HG03175 (cell line): ENCODE measurements around the gene CAMK1D.
"Not testable (repeated sequence)": the region's sequence is repeated elsewhere in the genome, so short reads cannot be mapped to it uniquely, and the experiment has no call there.

ENCODE experiments used
- ATAC-seq: cut with Tn5 transposase; IDR thresholded peaks from one replicate; pipeline ENCODE4 v1.9.1; 2021; ENCODE audit warnings: mild to moderate bottlenecking, moderate library complexity; ENCODE audit not compliant: unreplicated experiment

Gene CAMK1D

DNA sequence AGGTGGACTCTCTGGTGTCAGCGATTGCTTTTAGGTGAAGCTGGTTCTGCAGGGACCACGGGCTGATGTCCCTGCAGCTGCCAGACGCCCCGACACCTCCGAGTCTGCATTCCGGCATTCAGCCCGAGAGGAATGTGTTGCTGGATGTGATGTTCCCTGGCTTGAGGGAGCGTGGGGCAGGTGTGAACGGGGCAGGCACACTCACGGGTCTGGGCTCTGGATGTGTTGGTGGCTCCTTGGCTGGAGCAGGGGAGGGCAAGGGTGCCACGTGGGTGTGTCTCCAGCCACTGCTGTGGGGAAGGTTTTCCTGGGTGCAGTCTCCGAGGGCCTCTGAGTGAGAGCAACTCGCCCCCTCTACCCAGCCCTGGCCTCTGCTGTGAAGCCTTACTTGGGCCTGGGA lies 140.5 kb downstream of the CAMK1D start:
- ATAC-seq, result no peak

DNA sequence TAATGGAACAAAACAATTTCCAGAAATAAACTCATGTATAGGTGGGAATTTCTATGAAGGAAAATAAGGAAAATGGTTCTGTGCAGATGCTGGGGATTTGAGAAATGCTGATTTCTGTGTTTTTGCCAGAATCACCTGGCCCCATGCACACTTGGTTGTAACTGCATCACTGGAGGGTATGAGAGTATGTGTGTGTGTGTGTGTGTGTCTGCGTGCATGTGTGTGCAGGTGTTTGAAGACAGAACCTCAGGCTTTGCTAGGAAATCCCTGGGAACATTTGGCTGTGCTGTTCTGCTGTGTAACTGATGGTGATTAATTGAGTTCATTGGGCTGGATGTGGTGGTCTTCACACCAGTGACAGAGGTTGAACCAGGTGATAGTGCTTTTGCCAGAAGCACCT lies 141.6 kb downstream of the CAMK1D start:
- ATAC-seq, result no peak

DNA sequence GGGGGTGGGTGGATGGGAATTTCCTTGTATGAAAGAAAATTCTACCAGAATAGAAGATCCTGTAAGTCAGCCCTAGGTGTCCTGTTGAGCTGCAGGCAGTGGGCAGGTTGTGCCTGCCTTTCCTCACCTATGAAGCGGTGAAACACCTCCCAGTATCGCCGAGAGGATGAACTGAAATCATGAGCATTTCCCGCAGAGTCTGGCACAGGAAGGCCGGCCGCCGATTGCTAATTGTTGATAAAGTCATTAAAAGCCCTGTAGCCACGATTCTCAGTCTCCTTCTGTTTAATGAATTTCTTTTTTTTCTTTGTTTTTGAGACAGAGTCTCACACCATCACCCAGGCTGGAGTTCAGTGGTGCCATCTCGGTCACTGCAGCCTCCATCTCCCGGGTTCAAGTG lies 142.1 kb downstream of the CAMK1D start:
- ATAC-seq, result no peak

DNA sequence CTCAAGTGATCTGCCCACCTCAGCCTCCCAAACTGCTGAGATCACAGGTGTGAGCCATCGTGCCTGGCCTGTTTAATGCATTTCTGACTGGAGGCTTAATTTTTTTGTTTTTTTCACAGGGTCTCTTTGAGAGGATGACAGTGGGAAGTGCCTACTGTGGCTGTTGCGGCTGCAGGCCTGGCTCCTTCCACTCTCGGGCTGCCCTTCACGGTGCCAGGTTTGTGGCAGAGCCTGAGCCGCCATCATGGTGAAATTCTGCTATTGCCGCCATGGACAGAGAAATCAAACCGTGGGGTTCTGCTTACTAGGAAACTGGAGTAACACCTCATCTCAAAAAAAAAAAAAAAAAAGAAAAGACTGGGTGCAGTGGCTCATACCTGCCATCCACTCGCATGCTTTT lies 142.7 kb downstream of the CAMK1D start:
- no peak for ATAC-seq

DNA sequence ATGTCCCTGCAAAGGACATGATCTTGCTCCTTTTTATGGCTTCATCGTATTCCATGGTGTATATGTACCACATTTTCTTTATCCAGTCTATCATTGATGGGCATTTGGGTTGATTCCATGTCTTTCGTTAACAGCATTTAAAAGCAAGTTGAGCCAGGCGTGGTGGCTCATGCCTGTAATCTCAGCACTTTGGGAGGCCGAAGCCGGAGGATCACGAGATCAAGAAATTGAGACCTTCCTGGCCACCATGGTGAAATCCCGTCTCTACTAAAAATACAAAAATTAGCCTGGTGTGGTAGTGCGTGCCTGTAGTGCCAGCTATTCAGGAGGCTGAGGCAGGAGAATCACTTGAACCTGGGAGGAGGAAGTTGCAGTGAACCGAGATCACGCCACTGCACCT lies 147.7 kb downstream of the CAMK1D start:
- ATAC-seq, result not testable (repeated sequence)

DNA sequence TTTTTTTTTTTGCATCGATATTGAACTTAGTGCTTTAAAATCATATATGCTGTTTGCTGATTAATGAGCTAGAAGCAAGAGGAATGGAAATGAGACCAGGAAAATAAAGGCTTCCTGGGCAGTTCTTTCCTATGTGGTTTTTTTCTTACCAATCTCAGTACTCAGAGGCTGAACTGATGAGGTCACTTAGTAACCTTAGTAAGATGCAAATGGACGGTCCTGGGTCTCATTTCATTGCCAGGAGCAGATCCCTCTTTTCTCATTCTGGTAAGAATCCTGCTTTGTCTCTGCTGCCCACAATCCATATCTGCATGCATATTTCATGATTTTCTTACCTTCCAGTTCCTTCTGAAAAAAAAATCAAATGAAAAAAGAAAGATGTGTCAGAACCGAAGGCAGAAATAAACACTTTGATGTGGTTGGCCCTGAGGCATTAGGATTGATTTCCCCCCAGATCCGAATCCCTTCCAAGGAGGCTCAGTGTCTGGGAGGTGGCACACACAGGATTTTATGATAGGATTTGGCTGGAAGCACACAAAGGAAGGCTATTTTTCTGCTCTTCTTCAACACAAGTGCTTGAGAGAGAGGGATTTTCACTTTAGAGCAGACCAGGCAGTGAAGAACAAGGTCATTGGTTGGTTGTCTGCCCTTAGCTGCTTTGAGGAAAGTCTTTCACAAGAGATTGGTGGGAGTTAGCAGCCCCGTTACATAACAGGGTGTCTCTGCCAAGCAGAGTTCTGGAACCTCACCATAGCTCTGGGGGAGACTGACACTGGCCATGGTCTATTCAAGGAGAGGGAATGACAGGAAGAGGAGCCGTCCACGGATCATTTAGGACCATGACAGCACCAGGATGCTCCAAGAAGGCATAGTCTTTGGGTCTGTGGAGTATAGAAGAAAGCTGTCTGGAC lies 150.0 kb downstream of the CAMK1D start:
- no peak for ATAC-seq

DNA sequence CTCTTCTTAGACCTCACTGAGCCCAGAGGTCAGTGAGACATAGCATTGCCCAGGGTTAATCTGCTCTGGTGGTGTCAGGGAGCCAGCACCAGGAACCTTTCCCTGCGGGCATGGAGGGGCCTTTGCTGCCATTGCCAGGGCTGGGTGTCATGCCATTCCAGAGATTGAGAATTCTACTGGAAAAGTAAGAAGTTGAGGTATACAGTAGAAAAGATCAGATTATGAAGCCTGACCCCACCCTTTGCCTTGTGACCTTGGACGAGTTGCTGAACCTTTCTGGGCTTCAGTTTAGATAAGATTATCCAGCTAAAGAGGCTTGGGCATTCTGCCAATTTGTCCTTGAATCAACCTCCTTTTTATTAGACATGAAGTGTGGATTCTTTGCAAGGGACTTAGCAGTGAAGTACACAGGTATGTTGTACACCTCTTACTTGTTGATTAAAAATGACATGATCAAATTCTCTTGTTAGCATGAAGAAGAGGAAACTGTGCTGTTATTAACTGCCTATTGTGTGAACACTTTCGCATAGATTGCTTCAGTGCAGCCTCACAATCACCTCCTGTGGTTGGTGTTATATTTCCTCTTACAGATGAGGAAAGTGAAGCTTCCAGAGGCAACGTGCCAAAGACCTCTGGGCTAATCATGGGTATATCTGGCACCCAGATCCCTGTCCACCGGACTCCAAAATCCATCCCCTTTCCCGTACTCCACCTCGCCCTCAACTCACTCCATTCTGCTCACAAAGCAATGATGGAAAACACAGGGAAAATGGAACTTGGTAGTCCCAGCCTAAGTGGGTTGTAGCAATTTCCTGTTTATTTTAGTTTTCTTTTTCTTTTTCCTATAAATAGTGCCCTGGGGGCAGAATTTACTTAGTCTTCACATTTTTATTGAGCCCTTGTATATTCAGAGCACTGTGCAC lies 151.3 kb downstream of the CAMK1D start:
- ATAC-seq, result no peak

DNA sequence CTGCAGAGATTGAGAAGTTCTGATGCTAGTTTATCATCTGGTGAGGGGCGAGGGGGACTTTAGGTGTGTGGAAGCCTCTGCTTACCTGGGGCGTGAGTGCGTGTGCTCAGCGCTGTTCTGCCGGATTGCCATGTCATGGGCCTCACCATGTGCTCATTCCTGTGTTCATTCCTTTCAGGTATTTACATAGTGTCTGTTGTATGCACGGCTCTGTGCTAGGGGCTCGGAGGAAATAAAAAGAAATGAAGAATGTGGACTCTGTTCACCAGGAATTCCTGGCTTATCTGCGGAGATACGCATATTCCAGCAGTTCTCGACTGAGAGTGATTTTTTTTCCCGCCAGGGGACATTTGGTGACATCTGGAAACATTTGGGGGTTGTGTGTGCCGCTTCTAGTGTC lies 152.0 kb downstream of the CAMK1D start:
- ATAC-seq, result no peak

DNA sequence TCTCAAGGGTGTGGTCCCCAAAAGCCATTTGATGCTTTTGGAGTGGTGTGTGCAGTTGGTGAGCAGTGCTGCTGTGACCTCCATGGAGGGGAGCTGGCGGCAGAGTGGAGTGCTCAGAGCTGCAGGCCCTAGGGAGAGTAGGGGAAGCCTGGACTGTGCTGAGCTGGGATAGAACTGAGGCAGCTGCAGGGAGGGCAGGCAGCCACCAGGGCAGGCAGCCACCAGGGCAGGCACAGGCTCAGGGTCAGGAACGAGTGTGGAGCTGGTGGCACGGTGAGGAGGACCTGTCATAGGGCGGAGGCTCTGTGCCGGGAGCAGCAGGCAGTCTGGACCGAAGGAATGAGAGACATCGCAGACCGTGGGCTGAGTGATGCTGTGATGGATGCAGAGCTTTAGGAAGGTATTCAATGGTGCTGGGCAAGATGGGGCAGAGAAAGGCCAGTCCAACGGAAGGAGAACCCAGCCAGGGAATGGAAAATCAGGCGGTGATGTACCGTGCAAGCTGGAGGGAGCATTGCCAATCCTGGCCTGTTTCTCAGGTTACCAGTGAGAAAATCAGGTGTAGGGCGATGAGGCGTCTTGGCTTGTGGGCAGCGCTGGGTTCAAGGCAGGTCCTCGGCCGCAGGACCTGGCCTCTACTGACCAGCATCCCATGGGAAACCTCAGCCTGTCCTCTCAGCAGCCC lies 152.6 kb downstream of the CAMK1D start:
- no peak for ATAC-seq

DNA sequence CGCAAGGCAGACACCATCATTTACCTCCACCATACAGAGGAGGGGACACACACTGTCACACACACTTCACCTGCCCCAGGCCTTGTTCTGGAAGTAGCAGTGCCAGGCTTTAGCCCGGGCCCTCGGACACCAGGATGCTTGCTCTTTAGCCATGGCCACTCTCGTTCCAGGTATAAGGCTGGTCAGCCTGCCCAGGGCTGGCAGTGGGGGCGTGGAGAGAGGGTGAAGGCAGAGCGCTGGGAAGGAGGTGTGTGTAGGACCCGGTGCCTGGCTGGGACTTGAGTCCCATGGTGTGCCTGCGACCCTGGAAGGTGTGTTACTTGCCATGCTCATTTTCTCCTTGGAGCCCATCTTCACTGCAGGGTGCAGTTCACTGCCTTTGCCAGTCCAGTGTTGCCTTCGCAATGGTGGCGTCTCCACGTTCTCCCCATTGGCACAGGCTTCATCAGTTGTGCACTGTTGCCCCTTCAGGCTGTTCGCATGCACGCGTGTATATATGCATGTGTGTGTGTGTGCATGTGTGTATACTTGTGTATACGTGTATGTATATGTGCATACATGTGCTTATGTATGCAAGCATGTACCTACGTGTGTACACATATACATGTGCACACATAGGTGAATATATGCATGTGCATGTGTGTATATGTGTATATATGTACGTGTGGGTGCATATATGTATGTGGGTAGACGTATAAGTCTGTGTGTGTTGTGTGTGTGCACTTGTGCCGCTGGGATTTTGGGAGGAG lies 153.4 kb downstream of the CAMK1D start:
- no peak for ATAC-seq

DNA sequence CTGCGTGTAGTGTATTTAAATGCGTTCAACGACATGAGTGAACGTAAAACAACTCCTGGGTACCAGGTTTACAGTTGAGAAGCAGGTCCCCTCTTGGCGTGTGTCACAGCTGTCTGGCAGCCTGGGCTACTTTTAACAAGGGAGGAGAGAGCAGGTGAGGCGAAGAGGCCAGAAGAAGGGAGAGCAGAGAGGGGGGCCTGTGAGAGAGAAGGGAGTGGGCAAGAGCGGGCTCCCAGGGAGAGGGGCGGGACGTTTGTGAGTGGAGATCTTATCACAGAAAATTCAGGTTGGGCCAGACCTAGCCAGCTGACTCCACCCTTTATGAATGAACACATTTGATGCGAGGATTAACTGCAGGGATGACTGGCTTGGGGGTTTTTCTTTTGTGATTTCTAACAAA lies 154.0 kb downstream of the CAMK1D start:
- ATAC-seq, result no peak

DNA sequence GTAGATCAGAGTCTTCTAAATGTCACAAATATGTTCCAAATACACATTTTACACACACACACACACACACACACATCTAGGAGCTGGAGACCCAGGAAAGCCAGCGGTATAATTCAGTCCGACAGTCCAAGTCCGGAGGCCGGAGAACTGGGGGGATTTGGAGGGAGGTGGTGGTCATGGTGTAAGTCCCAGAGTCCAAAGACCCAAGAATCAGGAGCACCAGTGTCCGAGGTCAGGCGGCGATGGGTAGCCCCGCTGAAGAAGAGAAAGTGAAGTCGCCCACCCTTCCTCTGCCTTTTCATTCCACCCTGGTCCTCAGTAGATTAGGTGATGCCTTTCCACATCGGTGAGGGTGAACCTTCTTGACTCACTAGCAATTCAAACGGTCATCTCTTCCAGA lies 154.8 kb downstream of the CAMK1D start:
- no peak for ATAC-seq

DNA sequence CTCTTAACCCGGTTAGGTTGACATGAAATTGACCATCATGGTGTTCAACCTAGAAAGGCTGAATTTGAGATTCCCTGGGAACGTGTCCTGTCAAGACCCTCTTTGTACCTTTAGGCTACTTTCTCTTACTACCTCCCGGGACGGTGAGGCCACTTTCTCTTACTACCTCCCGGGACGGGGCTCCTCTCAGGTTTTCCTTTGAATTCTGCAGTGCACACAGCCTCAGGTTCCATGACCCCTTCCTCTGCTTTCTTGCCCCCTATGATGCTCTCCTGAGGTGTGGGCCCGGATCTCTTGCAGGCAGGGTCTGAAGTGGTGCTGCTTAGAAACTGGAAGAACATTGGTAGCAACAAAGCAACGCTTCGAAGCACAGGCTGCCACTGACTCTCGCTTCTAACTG lies 155.3 kb downstream of the CAMK1D start:
- ATAC-seq, result no peak

DNA sequence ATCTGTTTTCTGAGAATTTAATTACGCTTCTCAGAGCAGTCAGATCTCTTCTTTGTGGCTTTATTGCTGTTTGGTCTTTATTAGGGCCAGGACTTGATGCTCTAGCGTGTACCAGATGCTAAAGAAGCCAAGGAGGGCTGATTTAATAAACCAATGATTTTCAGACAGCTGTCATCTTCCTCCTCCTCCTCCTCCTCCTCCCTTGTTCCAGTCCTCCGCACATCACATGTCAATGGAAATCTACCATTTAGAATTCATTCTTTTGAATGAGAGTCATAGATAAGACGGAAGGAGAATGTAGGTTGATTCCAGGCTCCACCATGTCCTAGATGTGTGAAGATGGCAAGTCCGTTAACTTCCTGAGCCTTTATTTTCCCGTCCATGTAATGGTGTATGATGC lies 156.3 kb downstream of the CAMK1D start:
- no peak for ATAC-seq

DNA sequence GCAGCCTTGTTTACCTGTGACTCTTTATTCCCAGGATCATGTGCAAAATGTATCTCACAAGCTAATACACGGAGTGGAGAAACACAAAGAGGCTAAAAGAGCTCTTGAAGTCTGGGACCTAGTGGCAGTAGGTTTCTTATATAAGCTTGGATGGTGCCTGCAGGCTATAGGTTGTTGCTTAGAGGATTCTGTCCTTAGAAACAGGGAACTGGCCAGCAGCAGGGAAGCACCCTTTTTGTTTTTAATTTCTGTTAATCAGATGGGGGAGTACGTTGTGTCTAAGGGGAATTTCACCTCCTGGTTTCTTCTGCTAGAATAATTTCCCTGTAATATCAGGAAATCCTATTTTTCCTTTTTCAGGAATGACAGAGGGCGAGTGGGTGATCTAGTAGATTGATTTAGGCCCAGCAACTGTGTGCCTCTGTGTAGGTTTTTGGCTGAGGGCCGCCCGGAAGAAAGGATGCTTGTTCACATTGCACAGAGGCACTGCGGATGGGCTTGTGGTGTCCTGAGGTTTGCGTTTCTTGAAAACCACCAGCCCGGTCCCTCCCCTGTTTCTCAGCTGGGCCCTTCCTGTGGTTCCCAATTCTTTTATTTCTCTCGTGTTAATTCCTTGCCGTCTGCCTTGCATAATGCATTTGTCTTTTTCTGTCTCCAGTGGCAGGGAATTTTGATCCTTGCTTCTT lies 158.0 kb downstream of the CAMK1D start:
- no peak for ATAC-seq

DNA sequence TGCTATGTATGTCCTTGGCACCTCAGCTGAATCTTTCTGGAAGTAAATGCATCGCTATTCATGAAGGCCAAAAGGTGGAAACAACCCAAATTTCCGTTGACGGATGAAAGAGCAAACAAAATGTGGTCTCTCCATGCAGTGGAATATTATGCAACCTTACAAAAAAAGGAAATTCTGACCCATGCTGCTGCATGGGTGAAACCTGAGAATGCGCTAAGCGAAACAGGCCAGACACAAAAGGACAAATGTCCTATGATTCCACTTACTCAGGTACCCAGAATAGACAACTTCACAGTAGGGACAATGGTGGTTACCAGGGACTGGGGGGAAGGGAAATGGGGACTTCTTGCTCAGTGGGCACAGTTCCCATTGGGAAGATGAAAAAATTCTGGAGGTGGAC lies 158.8 kb downstream of the CAMK1D start:
- ATAC-seq, result no peak

DNA sequence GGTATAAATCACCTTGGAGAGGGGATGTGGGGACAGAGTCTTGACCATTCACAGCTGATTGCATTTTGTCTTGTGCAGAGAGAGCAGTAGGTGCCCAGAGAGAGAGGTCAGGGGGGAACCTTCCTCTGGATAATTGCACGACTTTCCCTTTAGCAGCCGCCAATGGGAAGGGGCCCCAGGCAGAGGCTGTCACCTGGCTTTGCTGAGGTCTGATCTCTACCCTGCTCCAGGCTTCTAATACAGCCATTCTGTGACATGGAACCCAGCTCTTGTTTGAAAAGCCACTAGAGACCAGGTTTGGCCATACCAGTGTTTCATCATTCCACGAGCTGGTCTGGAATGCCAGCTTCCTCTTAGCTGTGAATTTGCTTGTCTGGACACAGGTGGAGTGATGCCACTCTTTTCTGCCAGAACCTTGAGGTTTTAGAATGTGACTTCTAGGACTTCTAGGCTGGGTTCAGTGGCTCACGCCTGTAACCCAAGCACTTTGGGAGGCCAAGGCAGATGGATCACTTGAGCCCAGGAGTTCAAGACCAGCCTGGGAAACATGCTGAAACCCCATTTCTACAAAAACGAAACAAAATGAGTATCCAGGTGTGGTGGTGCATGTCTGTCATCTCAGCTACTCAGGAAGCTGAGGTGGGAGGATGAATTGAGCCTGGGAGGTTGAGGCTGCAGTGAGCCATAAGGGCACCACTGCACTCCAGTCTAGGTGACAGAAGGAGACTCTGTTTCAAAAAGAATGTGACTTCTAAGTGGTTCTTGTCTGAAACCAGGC lies 159.9 kb downstream of the CAMK1D start:
- no peak for ATAC-seq

DNA sequence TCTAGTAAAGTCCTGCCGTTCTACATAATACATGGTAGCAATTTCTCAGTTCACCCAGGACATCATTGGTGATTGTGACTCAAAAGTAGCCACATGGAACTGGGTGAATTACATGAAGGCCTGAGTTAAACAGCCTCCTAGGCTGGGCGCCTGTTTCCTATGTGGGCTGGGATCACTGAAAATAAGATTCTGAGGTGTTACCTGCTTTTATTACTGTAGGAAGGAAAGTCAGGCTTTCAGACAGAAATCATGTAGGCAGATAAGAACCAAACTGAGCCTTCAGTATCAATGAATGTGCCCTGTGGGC lies 160.4 kb downstream of the CAMK1D start:
- ATAC-seq, result no peak

DNA sequence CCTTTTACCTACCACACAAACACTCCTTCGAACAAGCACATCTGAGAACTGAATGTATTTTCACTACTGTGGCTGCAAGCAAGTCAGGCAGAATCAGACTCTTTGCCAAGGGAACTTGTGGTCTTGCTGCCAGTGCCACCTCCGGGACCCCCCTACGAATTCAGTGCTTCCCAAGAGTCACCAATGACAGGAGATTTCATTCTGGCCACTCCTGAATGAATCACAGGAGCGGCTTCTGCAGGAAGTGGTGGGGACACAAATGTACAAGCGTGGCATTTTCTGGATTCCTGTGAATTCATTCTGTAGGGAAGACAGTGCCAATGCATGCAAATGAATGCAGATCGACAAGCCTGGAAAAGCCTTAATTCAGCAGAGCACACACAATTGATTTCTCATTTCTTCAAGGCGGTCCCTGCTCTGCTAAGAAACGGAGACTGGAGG lies 161.2 kb downstream of the CAMK1D start:
- no peak for ATAC-seq
